Endothelial cell of umbilical vein (primary cell): ENCODE measurements around the gene IL9R. TPM values are rescaled to one million over a fixed set of nuclear protein-coding genes. Genes with fewer than 3 reads are reported as not detected.
"Not testable (repeated sequence)": the region's sequence is repeated elsewhere in the genome, so short reads cannot be mapped to it uniquely, and the experiment has no call there.

ENCODE experiments used
- BruUV-seq: library from RNA; stranded (reverse); fragments of 400-500 nt; replicated peaks from 2 replicates; lab custom pipeline; 2021; lab: Mats Ljungman, UMichigan
- CTCF ChIA-PET: fragments of 300-600, 350-600 bp; sonication (Branson Sonifier 250); formaldehyde crosslinking; loops from one replicate; lab custom pipeline; 2021; ENCODE audit warnings: antibody characterized with exemption, inconsistent platforms; lab: Charles Lee
- POLR2A ChIA-PET: fragments of 300-600, 350-600 bp; sonication (Branson Sonifier 250); formaldehyde crosslinking; loops from one replicate; lab custom pipeline; 2021; ENCODE audit warnings: antibody characterized with exemption, inconsistent platforms; lab: Charles Lee
- DNase-seq: peaks from one replicate; pipeline ENCODE4 v3.0.0-alpha.2; 2011; ENCODE audit warnings: low read depth, low spot score
- FAIRE-seq: peaks from 2 replicates; lab custom pipeline; 2011; peaks lifted over from hg19 to GRCh38; lab: Jason Lieb, UNC
- H2AFZ ChIP-seq: 2 replicates; pipeline ENCODE4 v1.6.0; 2012; ENCODE audit warnings: low read depth, low read length, control low read depth, inconsistent platforms
- H3K27ac ChIP-seq: 2 replicates; pipeline ENCODE4 v1.5.1; 2011; ENCODE audit warnings: low read depth, mild to moderate bottlenecking, control low read depth, low read length, moderate library complexity; ENCODE audit not compliant: insufficient read depth
- H3K27me3 ChIP-seq, 2 experiments: 2 replicates each; pipeline versions ENCODE4 v1.6.0 to v1.6.1; 2011; ENCODE audit warnings: low read length in 2 of 2, mixed read lengths in 1 of 2; ENCODE audit not compliant: control insufficient read depth in 2 of 2, insufficient read depth in 2 of 2
- H3K36me3 ChIP-seq, 2 experiments: 2 replicates in 1 of 2; 3 replicates in 1 of 2; pipeline ENCODE4 v1.5.1; 2011; ENCODE audit warnings: low read length in 2 of 2, mild to moderate bottlenecking in 1 of 2, moderate library complexity in 1 of 2; ENCODE audit not compliant: control insufficient read depth in 2 of 2, insufficient read depth in 2 of 2; ENCODE audit errors: extremely low read depth in 1 of 2
- H3K4me1 ChIP-seq: 3 replicates; pipeline ENCODE4 v1.5.1; 2011; ENCODE audit warnings: mild to moderate bottlenecking, low read length; ENCODE audit not compliant: control insufficient read depth, insufficient read depth; ENCODE audit errors: extremely low read depth
- H3K4me2 ChIP-seq: 2 replicates; pipeline ENCODE4 v1.6.1; 2011; ENCODE audit warnings: low read length, control low read depth, mixed read lengths; ENCODE audit not compliant: insufficient read depth
- H3K4me3 ChIP-seq, 3 experiments: fragments of 200-600 bp in 1 of 3; sonication (generic), shearing (Covaris generic) in 1 of 3; replicated peaks in 1 of 3; 2 replicates each; pipeline ENCODE4 v1.5.1; 2011 to 2016; ENCODE audit warnings: control low read depth in 3 of 3, low read length in 3 of 3, mild to moderate bottlenecking in 2 of 3, inconsistent platforms in 1 of 3, low read depth in 1 of 3, moderate library complexity in 1 of 3; ENCODE audit not compliant: insufficient read depth in 1 of 3
- H3K79me2 ChIP-seq: 2 replicates; pipeline ENCODE4 v1.6.0; 2012; ENCODE audit warnings: low read length, inconsistent platforms; ENCODE audit not compliant: control insufficient read depth, insufficient read depth
- H3K9ac ChIP-seq: replicated peaks from 2 replicates; pipeline ENCODE3; 2011; ENCODE audit warnings: low read length, control low read depth; ENCODE audit not compliant: insufficient read depth; ENCODE audit errors: extremely low read depth
- H3K9me1 ChIP-seq: replicated peaks from 3 replicates; pipeline ENCODE4 v1.6.0; 2011; ENCODE audit warnings: mild to moderate bottlenecking, low read length; ENCODE audit not compliant: control insufficient read depth, insufficient read depth; ENCODE audit errors: extremely low read depth
- H3K9me3 ChIP-seq: replicated peaks from 2 replicates; pipeline ENCODE4 v1.5.1; 2012; ENCODE audit warnings: low read length, inconsistent platforms; ENCODE audit not compliant: control insufficient read depth, insufficient read depth
- H4K20me1 ChIP-seq: replicated peaks from 2 replicates; pipeline ENCODE3; 2011; ENCODE audit warnings: mild to moderate bottlenecking, low read length; ENCODE audit not compliant: control insufficient read depth, insufficient read depth; ENCODE audit errors: extremely low read depth
- EZH2 ChIP-seq: IDR thresholded peaks from 2 replicates; pipeline ENCODE4 v1.6.1; 2012; ENCODE audit warnings: borderline replicate concordance, low read depth, mild to moderate bottlenecking, moderate library complexity, low read length, inconsistent platforms; ENCODE audit not compliant: severe bottlenecking
- GATA2 ChIP-seq: IDR thresholded peaks from 2 replicates; pipeline ENCODE4 v1.7.0; 2011; ENCODE audit warnings: low read depth, mild to moderate bottlenecking, moderate library complexity, mixed read lengths, low read length; ENCODE audit not compliant: insufficient read length, insufficient read depth
- JUN ChIP-seq: IDR thresholded peaks from 2 replicates; pipeline ENCODE4 v1.6.1; 2011; ENCODE audit warnings: borderline replicate concordance, low read depth; ENCODE audit not compliant: insufficient read length, insufficient read depth
- POLR2A ChIP-seq: IDR thresholded peaks from 2 replicates; pipeline ENCODE4 v1.6.1; 2012; ENCODE audit warnings: low read depth, mild to moderate bottlenecking, control low read depth, low read length
- POLR2AphosphoS5 ChIP-seq: IDR thresholded peaks from 2 replicates; pipeline ENCODE4 v1.6.1; 2012; ENCODE audit warnings: low read depth, mild to moderate bottlenecking, control low read depth, low read length, moderate library complexity; ENCODE audit not compliant: insufficient read depth
- dilution Hi-C: fragments of 300-500 bp; cut with MboI; formaldehyde crosslinking; loops from one replicate; pipeline ENCODE4 v1.15.0; 2019; ENCODE audit warnings: low sequenced_read_pairs; ENCODE audit not compliant: extremely low pct_ligation_motif_present
- intact Hi-C: fragments of 100-400 bp; cut with micrococcal nuclease; formaldehyde crosslinking; loops from one replicate; pipeline ENCODE4 v1.10.0; 2022
- polyA plus RNA-seq, 4 experiments: library from polyadenylated mRNA; depleted of rRNA in 3 of 4; stranded (reverse) in 3 of 4; unstranded in 1 of 4; fragments of >200 nt; gene quantifications; 2 replicates each; pipeline versions ENCODE4 v1.2.1 to v1.2.3, GENCODE V29; 2011 to 2012; ENCODE audit warnings: missing spikeins in 1 of 4
- total RNA-seq: library from RNA; stranded (reverse); gene quantifications from 2 replicates; pipeline ENCODE4 v1.2.3, GENCODE V29; 2021
- TF ChIP-seq, protein P1 (sequence below), 2 donors: IDR thresholded peaks; 1 replicate in 1 of 2; 2 replicates in 1 of 2; pipeline ENCODE4 v1.5.1; 2011; ENCODE audit warnings: low read length in 2 of 2, mild to moderate bottlenecking in 2 of 2, moderate library complexity in 2 of 2, control low read depth in 1 of 2, inconsistent platforms in 1 of 2, low read depth in 1 of 2; ENCODE audit not compliant: insufficient read depth in 1 of 2; ENCODE audit errors: extremely low read depth in 1 of 2

Gene IL9R
- total and polyA plus RNA-seq, 2 donors (not counting 3 experiments of a cell fraction or from before 2014, with no cell fraction given) = not detected

DNA sequence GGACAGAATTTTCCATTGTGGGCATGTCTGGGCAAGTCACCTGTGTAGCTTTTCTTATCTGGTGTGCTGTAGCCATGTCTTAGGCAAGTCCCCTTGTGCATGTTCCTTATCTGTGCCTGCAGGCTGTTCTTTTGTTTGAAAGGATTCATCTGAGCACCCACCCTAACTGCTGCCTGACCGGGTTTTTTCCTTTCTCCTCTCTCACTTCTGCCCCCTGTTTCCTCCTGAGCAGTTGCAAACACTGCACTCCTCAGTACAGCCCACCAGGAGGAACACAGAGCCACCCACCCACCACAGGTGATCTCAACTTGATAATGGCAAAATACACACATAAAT, 29.2 kb upstream of the IL9R start:
- intact Hi-C loops = no loop called here
- Histone ChIP-seq H3K27ac (no peak overlapping the region), H3K9ac (no peak overlapping the region), H3K4me2 (no peak overlapping the region), H3K9me3 (no peaks in the 10 kb centered on the region), H2AFZ (no peak overlapping the region), H3K4me3 (no peak overlapping the region), H3K9me1 (no peaks in the 10 kb centered on the region), H3K4me1 (no peaks in the 10 kb centered on the region), H3K79me2 (no peaks in the 10 kb centered on the region), H3K36me3 (no peaks in the 10 kb centered on the region), H3K27me3 (no peaks in the 10 kb centered on the region), H4K20me1 (no peaks in the 10 kb centered on the region)
- BruUV-seq = no TSS peak
- dilution Hi-C loops = no loop called here
- no peak for FAIRE-seq
- DNase-seq = no peak
- POLR2A ChIA-PET = no interaction called here
- CTCF ChIA-PET = no interaction called here
- TF ChIP-seq EZH2 = no peak
- no peak for TF ChIP-seq POLR2AphosphoS5
- TF ChIP-seq GATA2 = no peak
- no peak for TF ChIP-seq JUN
- TF ChIP-seq, protein P1, sequence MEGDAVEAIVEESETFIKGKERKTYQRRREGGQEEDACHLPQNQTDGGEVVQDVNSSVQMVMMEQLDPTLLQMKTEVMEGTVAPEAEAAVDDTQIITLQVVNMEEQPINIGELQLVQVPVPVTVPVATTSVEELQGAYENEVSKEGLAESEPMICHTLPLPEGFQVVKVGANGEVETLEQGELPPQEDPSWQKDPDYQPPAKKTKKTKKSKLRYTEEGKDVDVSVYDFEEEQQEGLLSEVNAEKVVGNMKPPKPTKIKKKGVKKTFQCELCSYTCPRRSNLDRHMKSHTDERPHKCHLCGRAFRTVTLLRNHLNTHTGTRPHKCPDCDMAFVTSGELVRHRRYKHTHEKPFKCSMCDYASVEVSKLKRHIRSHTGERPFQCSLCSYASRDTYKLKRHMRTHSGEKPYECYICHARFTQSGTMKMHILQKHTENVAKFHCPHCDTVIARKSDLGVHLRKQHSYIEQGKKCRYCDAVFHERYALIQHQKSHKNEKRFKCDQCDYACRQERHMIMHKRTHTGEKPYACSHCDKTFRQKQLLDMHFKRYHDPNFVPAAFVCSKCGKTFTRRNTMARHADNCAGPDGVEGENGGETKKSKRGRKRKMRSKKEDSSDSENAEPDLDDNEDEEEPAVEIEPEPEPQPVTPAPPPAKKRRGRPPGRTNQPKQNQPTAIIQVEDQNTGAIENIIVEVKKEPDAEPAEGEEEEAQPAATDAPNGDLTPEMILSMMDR (IDR thresholded peaks at IDR 0.05; ENCODE audit: extremely low read depth in 1 of 2, insufficient read depth in 1 of 2, low read depth in 1 of 2, low read length in 2 of 2) = no peak

DNA sequence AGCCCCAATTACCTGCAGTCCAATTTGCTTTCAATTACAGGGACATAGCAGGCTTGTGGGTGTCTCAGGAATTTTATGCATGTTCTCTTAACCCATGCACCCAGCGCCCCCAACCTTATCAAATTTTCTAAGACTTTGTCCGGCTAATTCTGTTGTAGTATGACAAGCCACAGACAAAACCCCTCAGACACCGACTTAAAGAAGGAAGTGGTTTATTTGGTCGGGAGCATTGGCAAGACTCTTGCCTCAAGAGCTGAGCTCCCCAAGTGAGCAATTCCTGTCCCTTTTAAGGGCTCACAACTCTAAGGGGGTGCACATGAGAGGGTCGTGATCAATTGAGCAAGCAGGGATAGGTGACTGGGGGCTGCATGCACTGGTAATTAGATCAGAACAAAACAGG, 28.7 kb upstream of the IL9R start:
- no peaks in the 10 kb centered on the region for H3K27me3 ChIP-seq
- DNase-seq (no peak), FAIRE-seq (no peak)
- H3K9me3 ChIP-seq = no peaks in the 10 kb centered on the region
- intact Hi-C loops (no loop called here), dilution Hi-C loops (no loop called here)
- H3K79me2 ChIP-seq = no peaks in the 10 kb centered on the region
- no TSS peak for BruUV-seq
- H2AFZ ChIP-seq = no peak overlapping the region
- H4K20me1 ChIP-seq = no peaks in the 10 kb centered on the region
- no peak overlapping the region for H3K27ac ChIP-seq
- H3K9ac ChIP-seq = no peak overlapping the region
- no peaks in the 10 kb centered on the region for H3K4me1 ChIP-seq
- CTCF ChIA-PET = no interaction called here
- no peak overlapping the region for H3K4me3 ChIP-seq
- no peaks in the 10 kb centered on the region for H3K9me1 ChIP-seq
- no peaks in the 10 kb centered on the region for H3K36me3 ChIP-seq
- H3K4me2 ChIP-seq = no peak overlapping the region
- no peak for TF ChIP-seq POLR2A
- TF ChIP-seq, protein P1 (IDR thresholded peaks at IDR 0.05; ENCODE audit: extremely low read depth in 1 of 2, insufficient read depth in 1 of 2, low read depth in 1 of 2, low read length in 2 of 2) = no peak
- no peak for TF ChIP-seq EZH2
- POLR2A ChIA-PET = no interaction called here

DNA sequence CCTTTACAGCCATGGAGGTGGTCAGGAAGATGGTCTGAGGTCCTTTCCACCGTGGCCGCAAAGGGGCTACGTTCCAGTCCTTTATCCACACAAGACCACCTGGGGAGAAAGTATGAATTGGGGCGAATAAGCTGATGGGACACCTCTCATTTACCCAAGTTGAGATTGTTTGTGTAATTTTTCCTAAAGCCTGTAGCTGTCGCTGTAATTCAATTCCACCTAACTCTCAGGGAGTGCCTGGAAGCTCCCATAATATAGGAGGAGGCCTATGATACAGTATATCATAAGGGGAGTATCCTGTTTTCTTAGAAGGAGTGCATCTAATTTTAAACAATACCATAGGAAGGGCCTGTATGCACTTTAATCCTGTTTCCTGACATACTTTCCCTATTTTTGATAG, 25.8 kb upstream of the IL9R start:
- H3K9me1 ChIP-seq = not testable (repeated sequence)

More for the DNA sequence above, 25.8 kb upstream of the IL9R start:
- dilution Hi-C loops, FAIRE-seq, H3K4me1 ChIP-seq, H3K79me2 ChIP-seq, H3K27ac ChIP-seq, H3K9ac ChIP-seq, H3K27me3 ChIP-seq, H4K20me1 ChIP-seq, H3K36me3 ChIP-seq, H3K4me2 ChIP-seq, CTCF ChIA-PET, H3K9me3 ChIP-seq, H2AFZ ChIP-seq, intact Hi-C loops, BruUV-seq, DNase-seq, POLR2A ChIA-PET, H3K4me3 ChIP-seq: not testable (repeated sequence)
